RWPE1 (cell line): ENCODE data around the gene SH3BP4.

Source experiments
- CTCF ChIA-PET: fragments of 350-600 bp; sonication (Branson Sonifier 250); formaldehyde crosslinking; extraction: SDS; loops from one replicate; lab custom pipeline; 2021; lab: Yijun Ruan, JAX
- POLR2A ChIA-PET: fragments of 400-600 bp; formaldehyde crosslinking; extraction: SDS; loops from one replicate; lab custom pipeline; 2020; ENCODE audit warnings: antibody characterized with exemption; ENCODE audit not compliant: low non-redundant PET; lab: Yijun Ruan, JAX
- DNase-seq: peaks from one replicate; pipeline ENCODE4 v3.0.0; 2012; ENCODE audit warnings: low spot score
- H3K27ac ChIP-seq: fragments of 450-650 bp; 2 replicates; pipeline ENCODE4 v1.5.1; 2017
- CTCF ChIP-seq: fragments of 450-650 bp; conservative IDR thresholded peaks from 2 replicates; pipeline ENCODE4 v1.5.1; 2017; ENCODE audit warnings: low read depth, mild to moderate bottlenecking

The SH3BP4 gene, protein sequence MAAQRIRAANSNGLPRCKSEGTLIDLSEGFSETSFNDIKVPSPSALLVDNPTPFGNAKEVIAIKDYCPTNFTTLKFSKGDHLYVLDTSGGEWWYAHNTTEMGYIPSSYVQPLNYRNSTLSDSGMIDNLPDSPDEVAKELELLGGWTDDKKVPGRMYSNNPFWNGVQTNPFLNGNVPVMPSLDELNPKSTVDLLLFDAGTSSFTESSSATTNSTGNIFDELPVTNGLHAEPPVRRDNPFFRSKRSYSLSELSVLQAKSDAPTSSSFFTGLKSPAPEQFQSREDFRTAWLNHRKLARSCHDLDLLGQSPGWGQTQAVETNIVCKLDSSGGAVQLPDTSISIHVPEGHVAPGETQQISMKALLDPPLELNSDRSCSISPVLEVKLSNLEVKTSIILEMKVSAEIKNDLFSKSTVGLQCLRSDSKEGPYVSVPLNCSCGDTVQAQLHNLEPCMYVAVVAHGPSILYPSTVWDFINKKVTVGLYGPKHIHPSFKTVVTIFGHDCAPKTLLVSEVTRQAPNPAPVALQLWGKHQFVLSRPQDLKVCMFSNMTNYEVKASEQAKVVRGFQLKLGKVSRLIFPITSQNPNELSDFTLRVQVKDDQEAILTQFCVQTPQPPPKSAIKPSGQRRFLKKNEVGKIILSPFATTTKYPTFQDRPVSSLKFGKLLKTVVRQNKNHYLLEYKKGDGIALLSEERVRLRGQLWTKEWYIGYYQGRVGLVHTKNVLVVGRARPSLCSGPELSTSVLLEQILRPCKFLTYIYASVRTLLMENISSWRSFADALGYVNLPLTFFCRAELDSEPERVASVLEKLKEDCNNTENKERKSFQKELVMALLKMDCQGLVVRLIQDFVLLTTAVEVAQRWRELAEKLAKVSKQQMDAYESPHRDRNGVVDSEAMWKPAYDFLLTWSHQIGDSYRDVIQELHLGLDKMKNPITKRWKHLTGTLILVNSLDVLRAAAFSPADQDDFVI

DNA sequence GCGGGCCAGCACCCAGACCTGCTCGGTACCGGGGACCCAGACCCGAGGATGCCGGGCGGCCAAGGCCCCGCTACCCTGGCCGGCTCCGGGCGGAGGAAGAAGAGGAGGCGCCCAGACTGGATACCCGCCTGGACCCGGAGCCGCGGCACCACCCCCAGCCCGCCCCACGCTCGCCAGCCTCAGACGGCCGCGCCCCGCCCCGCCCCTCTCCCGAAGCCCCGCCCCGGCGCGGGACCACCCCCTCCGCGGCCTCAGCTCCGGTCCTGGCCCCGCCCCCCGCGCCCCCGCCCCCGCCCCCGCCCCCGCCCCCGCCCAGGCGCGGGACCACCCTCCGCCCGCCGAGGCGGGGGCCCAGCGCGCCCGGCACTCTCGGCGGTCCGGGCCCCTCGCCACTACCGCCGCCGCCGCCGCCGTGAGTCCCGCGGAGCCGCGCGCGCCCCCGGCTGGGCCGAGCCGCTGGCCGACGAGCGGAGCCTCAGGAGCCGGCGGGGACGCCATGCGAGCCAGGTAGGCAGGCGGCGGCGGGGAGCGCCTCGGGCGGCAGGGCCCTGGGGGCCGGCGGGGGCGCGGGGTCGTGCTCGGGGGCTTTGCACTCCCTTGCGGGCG, at the start of gene SH3BP4:
SH3BP4 (plus strand) TSS at position 354 of the 606 bp plus-strand sequence. CDS start 82,986 bp downstream, outside the sequence.
- CTCF ChIA-PET, result interaction anchor here (0.6 kb wide), 1 partner anchor 72 kb away, joined by 3 read pairs; no protein-coding TSS in a partner anchor

GRCh38 chr2:234904785-234905184, 47.0 kb upstream of the SH3BP4 start:
- CTCF ChIA-PET, result no interaction called here

More for the DNA sequence above, at the start of gene SH3BP4:
- no peak for TF ChIP-seq CTCF
- peak within 1 kb of the TSS; percentile 94 for H3K27ac ChIP-seq
- DNase-seq, result peak; percentile 89
- POLR2A ChIA-PET, result no interaction called here

DNA sequence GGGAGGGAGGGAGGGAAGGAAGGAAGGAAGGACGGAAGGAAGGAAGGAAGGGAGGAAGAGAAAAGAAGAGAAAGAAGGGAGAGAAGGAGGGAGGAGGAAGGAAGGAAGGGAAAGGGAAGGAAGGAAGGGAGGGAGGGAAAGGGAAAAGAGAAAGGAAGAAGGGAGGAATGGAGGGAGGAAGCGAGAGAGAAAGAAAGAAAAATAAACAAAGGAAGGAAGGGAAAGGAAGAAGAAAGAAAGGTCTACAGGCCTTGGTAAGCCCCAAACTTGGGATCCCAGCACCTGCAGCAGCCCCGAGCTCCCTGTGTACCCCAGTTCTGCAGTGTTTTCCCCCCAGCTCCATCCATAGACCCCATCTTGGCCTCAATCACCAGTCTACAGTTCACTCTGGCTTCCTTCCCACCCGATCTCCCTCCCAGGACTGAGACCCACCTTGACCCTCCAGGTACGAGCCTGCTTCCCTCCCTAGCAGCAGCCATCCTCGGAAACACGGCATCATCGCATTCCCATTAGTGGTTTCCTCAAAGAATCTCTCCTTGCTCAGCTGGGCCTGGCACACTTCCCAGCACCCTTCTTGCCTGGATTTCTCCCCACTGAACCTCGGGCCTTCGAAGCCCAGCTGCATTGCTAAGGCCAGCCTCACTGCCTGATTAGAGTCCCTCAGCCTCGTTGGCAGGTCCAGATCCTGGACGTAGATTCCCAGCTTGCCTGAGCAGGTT, 46.1 kb upstream of the SH3BP4 start:
- ChIA-PET POLR2A (no interaction called here), CTCF (interaction anchor here (1.2 kb wide), 1 partner anchor 14 kb away, joined by 3 read pairs; no protein-coding TSS in a partner anchor)
- no peak for TF ChIP-seq CTCF
- H3K27ac ChIP-seq, result no peak overlapping the region
- DNase-seq, result no peak

More at GRCh38 chr2:234904785-234905184, 47.0 kb upstream of the SH3BP4 start:
- H3K27ac ChIP-seq, result no peak overlapping the region
- no peak for DNase-seq
- no peak for TF ChIP-seq CTCF
- POLR2A ChIA-PET, result no interaction called here

GRCh38 chr2:234910186-234910679, 41.6 kb upstream of the SH3BP4 start:
- no peak for TF ChIP-seq CTCF
- H3K27ac ChIP-seq, result no peak overlapping the region
- POLR2A ChIA-PET, result no interaction called here
- CTCF ChIA-PET, result interaction anchor here (0.6 kb wide), 2 partner anchors 9 to 152 kb away, joined by 4 read pairs; no protein-coding TSS in a partner anchor
- no peak for DNase-seq

DNA sequence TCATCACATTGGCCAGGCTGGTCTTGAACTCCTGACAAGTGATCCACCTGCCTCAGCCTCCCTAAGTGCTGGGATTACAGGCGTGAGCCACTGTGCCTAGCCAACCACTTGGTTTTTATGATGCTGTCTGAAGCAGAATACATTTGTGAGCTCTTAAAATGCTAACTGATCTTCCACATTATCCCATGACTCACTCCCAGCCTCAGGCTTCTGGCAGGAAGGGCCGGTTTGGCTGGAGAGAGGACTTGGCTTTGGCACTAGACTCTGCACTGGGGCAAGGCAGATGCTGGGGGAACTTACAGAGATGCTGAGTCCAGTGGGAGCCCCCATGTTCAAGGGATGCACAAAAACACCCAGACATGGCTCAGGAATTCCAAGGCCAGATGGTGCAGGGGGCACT, 40.5 kb upstream of the SH3BP4 start:
- TF ChIP-seq CTCF, result no peak
- DNase-seq, result peak; percentile 45
- POLR2A ChIA-PET, result no interaction called here
- peak overlapping the region; percentile 8; the same call in 1 of the 2 replicates for H3K27ac ChIP-seq
- CTCF ChIA-PET, result no interaction called here
